ENCODE results near the gene TK2.

TK2 gene

GRCh38 chr16:66489818-66490217 is 60.1 kb downstream of the TK2 start:
- TF ChIP-seq EP300 (IDR thresholded peaks at IDR 0.05; ENCODE audit: borderline replicate concordance) (no peak), YY1 (IDR thresholded peaks at IDR 0.05; ENCODE audit: low read depth) (no peak), TAF1 (IDR thresholded peaks at IDR 0.05; ENCODE audit: low read depth) (no peak), RAD21 (IDR thresholded peaks at IDR 0.05; ENCODE audit: low read depth) (no peak), TCF12 (IDR thresholded peaks at IDR 0.05; ENCODE audit: low read depth) (no peak), ZBTB7A (IDR thresholded peaks at IDR 0.05; ENCODE audit: low read depth) (no peak), TEAD4 (IDR thresholded peaks at IDR 0.05) (no peak), CEBPB (IDR thresholded peaks at IDR 0.05) (no peak), CREB1 (IDR thresholded peaks at IDR 0.05; ENCODE audit: low read depth) (no peak)
- TF ChIP-seq, protein P1, sequence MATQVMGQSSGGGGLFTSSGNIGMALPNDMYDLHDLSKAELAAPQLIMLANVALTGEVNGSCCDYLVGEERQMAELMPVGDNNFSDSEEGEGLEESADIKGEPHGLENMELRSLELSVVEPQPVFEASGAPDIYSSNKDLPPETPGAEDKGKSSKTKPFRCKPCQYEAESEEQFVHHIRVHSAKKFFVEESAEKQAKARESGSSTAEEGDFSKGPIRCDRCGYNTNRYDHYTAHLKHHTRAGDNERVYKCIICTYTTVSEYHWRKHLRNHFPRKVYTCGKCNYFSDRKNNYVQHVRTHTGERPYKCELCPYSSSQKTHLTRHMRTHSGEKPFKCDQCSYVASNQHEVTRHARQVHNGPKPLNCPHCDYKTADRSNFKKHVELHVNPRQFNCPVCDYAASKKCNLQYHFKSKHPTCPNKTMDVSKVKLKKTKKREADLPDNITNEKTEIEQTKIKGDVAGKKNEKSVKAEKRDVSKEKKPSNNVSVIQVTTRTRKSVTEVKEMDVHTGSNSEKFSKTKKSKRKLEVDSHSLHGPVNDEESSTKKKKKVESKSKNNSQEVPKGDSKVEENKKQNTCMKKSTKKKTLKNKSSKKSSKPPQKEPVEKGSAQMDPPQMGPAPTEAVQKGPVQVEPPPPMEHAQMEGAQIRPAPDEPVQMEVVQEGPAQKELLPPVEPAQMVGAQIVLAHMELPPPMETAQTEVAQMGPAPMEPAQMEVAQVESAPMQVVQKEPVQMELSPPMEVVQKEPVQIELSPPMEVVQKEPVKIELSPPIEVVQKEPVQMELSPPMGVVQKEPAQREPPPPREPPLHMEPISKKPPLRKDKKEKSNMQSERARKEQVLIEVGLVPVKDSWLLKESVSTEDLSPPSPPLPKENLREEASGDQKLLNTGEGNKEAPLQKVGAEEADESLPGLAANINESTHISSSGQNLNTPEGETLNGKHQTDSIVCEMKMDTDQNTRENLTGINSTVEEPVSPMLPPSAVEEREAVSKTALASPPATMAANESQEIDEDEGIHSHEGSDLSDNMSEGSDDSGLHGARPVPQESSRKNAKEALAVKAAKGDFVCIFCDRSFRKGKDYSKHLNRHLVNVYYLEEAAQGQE (IDR thresholded peaks at IDR 0.05; ENCODE audit: low read depth), result no peak
- TF ChIP-seq, protein P2, sequence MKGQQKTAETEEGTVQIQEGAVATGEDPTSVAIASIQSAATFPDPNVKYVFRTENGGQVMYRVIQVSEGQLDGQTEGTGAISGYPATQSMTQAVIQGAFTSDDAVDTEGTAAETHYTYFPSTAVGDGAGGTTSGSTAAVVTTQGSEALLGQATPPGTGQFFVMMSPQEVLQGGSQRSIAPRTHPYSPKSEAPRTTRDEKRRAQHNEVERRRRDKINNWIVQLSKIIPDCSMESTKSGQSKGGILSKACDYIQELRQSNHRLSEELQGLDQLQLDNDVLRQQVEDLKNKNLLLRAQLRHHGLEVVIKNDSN (IDR thresholded peaks at IDR 0.05), result no peak
- TF ChIP-seq, protein P3, sequence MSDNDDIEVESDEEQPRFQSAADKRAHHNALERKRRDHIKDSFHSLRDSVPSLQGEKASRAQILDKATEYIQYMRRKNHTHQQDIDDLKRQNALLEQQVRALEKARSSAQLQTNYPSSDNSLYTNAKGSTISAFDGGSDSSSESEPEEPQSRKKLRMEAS (IDR thresholded peaks at IDR 0.05), result no peak

DNA sequence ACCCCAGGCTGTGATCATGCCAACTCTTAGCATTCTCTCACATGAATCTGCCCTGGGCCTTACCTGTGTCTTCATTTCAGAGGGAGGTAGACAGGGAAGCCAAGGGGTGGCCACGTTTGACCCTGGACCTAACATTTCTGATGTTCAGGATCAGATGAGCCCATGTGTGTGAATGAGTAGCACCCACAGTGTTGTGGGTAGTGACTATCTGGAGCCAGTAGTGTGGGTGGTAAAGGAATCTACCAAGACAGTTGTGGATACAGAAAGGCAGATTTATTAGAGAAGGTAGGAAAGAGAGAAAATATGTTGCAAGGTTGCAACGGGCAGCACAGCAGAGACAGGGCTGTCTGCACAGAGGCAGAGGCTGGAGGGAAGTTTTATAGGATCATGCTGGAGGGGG is 60.5 kb downstream of the TK2 start:
- no peak for TF ChIP-seq TEAD4 (IDR thresholded peaks at IDR 0.05)
- TF ChIP-seq CEBPB (IDR thresholded peaks at IDR 0.05), result no peak
- TF ChIP-seq RAD21 (IDR thresholded peaks at IDR 0.05; ENCODE audit: low read depth), result no peak
- TF ChIP-seq ZBTB7A (IDR thresholded peaks at IDR 0.05; ENCODE audit: low read depth), result no peak
- no peak for TF ChIP-seq CREB1 (IDR thresholded peaks at IDR 0.05; ENCODE audit: low read depth)
- TF ChIP-seq TCF12 (IDR thresholded peaks at IDR 0.05; ENCODE audit: low read depth), result no peak
- TF ChIP-seq, protein P1 (IDR thresholded peaks at IDR 0.05; ENCODE audit: low read depth), result no peak
- TF ChIP-seq FOXM1 (IDR thresholded peaks at IDR 0.05; ENCODE audit: borderline replicate concordance, low read depth), result no peak
- TF ChIP-seq, protein P2 (IDR thresholded peaks at IDR 0.05), result no peak
- TF ChIP-seq EP300 (IDR thresholded peaks at IDR 0.05; ENCODE audit: borderline replicate concordance), result no peak
- no peak for TF ChIP-seq YY1 (IDR thresholded peaks at IDR 0.05; ENCODE audit: low read depth)
- TF ChIP-seq TAF1 (IDR thresholded peaks at IDR 0.05; ENCODE audit: low read depth), result no peak
- TF ChIP-seq NFIC (IDR thresholded peaks at IDR 0.05), result no peak

GRCh38 chr16:66488505-66488904 is 61.4 kb downstream of the TK2 start:
- no peak for TF ChIP-seq TAF1 (IDR thresholded peaks at IDR 0.05; ENCODE audit: low read depth)
- no peak for TF ChIP-seq RAD21 (IDR thresholded peaks at IDR 0.05; ENCODE audit: low read depth)
- TF ChIP-seq, protein P1 (IDR thresholded peaks at IDR 0.05; ENCODE audit: low read depth), result no peak
- TF ChIP-seq CREB1 (IDR thresholded peaks at IDR 0.05; ENCODE audit: low read depth), result no peak
- no peak for TF ChIP-seq NFIC (IDR thresholded peaks at IDR 0.05)
- TF ChIP-seq, protein P3 (IDR thresholded peaks at IDR 0.05), result no peak
- TF ChIP-seq CEBPB (IDR thresholded peaks at IDR 0.05), result no peak
- TF ChIP-seq EP300 (IDR thresholded peaks at IDR 0.05; ENCODE audit: borderline replicate concordance), result no peak
- TF ChIP-seq, protein P2 (IDR thresholded peaks at IDR 0.05), result no peak
- TF ChIP-seq TEAD4 (IDR thresholded peaks at IDR 0.05), result no peak
- no peak for TF ChIP-seq ZBTB7A (IDR thresholded peaks at IDR 0.05; ENCODE audit: low read depth)
- no peak for TF ChIP-seq YY1 (IDR thresholded peaks at IDR 0.05; ENCODE audit: low read depth)
- TF ChIP-seq FOXM1 (IDR thresholded peaks at IDR 0.05; ENCODE audit: borderline replicate concordance, low read depth), result no peak
- no peak for TF ChIP-seq EGR1 (IDR thresholded peaks at IDR 0.05)
- no peak for TF ChIP-seq TCF12 (IDR thresholded peaks at IDR 0.05; ENCODE audit: low read depth)

Data from Ishikawa (cell line).